Spleen (tissue), 7 donors: ENCODE results near the gene ROCK1.

Experiments used
- CTCF ChIP-seq, 11 experiments: fragments of 200-600 bp in 7 of 11; fragments of 450-650 bp in 4 of 11; sonication (generic) in 4 of 11; IDR thresholded peaks in 8 of 11; conservative IDR thresholded peaks in 3 of 11; 1 replicate in 7 of 11; 2 replicates in 4 of 11; pipeline versions ENCODE4 v1.4.0 to v1.8.0; 2016 to 2021; ENCODE audit warnings: antibody characterized with exemption in 11 of 11, inconsistent platforms in 4 of 11, mild to moderate bottlenecking in 1 of 11
- POLR2A ChIP-seq, 3 donors: fragments of 450-650 bp; IDR thresholded peaks; one replicate each; pipeline ENCODE4 v1.5.1; 2017; ENCODE audit warnings: antibody characterized with exemption in 3 of 3, mild to moderate bottlenecking in 1 of 3
- POLR2AphosphoS5 ChIP-seq, 3 donors: sonication (generic); formaldehyde crosslinking; IDR thresholded peaks; one replicate each; pipeline ENCODE4 v1.5.1; 2017; ENCODE audit warnings: antibody characterized with exemption in 3 of 3
- donor health status: DM: no; HTN: no; CAD: no; lungs with moderate emphysema.
- donor health status: DM: no; HTN: no; CAD: no.
- donor health status: DM: no; HTN: no; CAD: no.

DNA sequence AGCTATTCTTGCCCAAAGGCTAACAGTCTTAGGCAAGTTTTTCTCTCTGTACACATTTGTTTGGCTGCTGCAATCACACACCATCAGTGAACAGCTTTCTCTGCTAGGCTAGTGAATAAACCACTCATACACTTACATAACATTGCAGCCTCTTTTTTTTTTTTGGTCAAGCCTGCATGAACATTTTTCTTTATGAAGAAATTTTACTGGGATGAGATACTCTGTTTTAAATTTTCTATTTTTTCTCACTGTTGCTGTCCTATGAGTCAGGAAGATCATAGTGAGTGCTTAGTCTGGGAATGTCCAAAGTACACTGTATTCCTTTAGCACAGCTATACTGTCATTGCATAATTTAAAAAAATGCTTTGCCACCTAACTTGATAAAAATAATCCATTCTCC lies 58.5 kb downstream of the ROCK1 start:
- TF ChIP-seq CTCF (IDR thresholded peaks at IDR 0.05 in 8 of 11, conservative IDR thresholded peaks at IDR 0.05 in 3 of 11) (no peak), POLR2A (IDR thresholded peaks at IDR 0.05) (no peak), POLR2AphosphoS5 (IDR thresholded peaks at IDR 0.05) (no peak)
